GM12891 (cell line): ENCODE data around the gene EFEMP1.

Experiments used
- PAX5 ChIP-seq: IDR thresholded peaks from 2 replicates; pipeline ENCODE4 v1.6.1; 2011; ENCODE audit warnings: low read length, moderate library complexity, mild to moderate bottlenecking; ENCODE audit not compliant: insufficient read depth, severe bottlenecking
- POLR2A ChIP-seq: IDR thresholded peaks from 2 replicates; pipeline ENCODE4 v1.6.1; 2011; ENCODE audit warnings: low read depth, low read length, control low read depth
- POLR2AphosphoS5 ChIP-seq: IDR thresholded peaks from 2 replicates; pipeline ENCODE4 v1.6.1; 2011; ENCODE audit warnings: low read depth, low read length, control low read depth
- SPI1 ChIP-seq: IDR thresholded peaks from 2 replicates; pipeline ENCODE4 v1.6.1; 2011; ENCODE audit warnings: low read depth, low read length, control low read depth
- TAF1 ChIP-seq: IDR thresholded peaks from 2 replicates; pipeline ENCODE4 v1.6.1; 2011; ENCODE audit warnings: low read depth, low read length, control low read depth

GRCh38 chr2:55958756-55959155 is 35.2 kb upstream of the EFEMP1 start:
- TF ChIP-seq TAF1 (no peak), POLR2A (no peak), POLR2AphosphoS5 (no peak), PAX5 (no peak), SPI1 (no peak)
